HG03060 (cell line): ENCODE results near the gene TWNK.
"Not testable (repeated sequence)": the region's sequence is repeated elsewhere in the genome, so short reads cannot be mapped to it uniquely, and the experiment has no call there.

Source experiments
- ATAC-seq: cut with Tn5 transposase; IDR thresholded peaks from one replicate; pipeline ENCODE4 v1.9.1; 2021; ENCODE audit warnings: low read depth, moderate number of reproducible peaks; ENCODE audit not compliant: unreplicated experiment

Gene TWNK

GRCh38 chr10:100972115-100972903 is 15.0 kb upstream of the TWNK start:
- no peak for ATAC-seq

- no peak for ATAC-seq
Observed at GRCh38 chr10:100972904-100973535, 14.3 kb upstream of the TWNK start.

GRCh38 chr10:100975397-100975796 is 11.9 kb upstream of the TWNK start:
- not testable (repeated sequence) for ATAC-seq

- ATAC-seq = no peak
Observed at GRCh38 chr10:100976906-100977305, 10.4 kb upstream of the TWNK start.

GRCh38 chr10:100977436-100977835 is 9.9 kb upstream of the TWNK start:
- no peak for ATAC-seq

GRCh38 chr10:100978121-100978900 is 9.0 kb upstream of the TWNK start:
- no peak for ATAC-seq

GRCh38 chr10:100978901-100979195 is 8.5 kb upstream of the TWNK start:
- no peak for ATAC-seq

GRCh38 chr10:100979791-100980272 is 7.5 kb upstream of the TWNK start:
- ATAC-seq = no peak

GRCh38 chr10:100980311-100980710 is 7.0 kb upstream of the TWNK start:
- no peak for ATAC-seq

- no peak for ATAC-seq
Observed at GRCh38 chr10:100980711-100981110, 6.6 kb upstream of the TWNK start.

- ATAC-seq = no peak
Observed at GRCh38 chr10:100981178-100981772, 6.1 kb upstream of the TWNK start.

GRCh38 chr10:100982916-100983830 is 4.2 kb upstream of the TWNK start:
- ATAC-seq = no peak

- ATAC-seq = no peak
Observed at GRCh38 chr10:100983868-100984671, 3.3 kb upstream of the TWNK start.

- no peak for ATAC-seq
Observed at GRCh38 chr10:100984672-100985177, 2.6 kb upstream of the TWNK start.

- no peak for ATAC-seq
Observed at GRCh38 chr10:100985336-100985735, 2.0 kb upstream of the TWNK start.

GRCh38 chr10:100986623-100986951 is 756 bp upstream of the TWNK start:
- no peak for ATAC-seq

GRCh38 chr10:100987685-100988049 is 324 bp downstream of the TWNK start:
- ATAC-seq = no peak

- no peak for ATAC-seq
Observed at GRCh38 chr10:100988166-100988565, 823 bp downstream of the TWNK start.

GRCh38 chr10:100989088-100989487 is 1.7 kb downstream of the TWNK start:
- no peak for ATAC-seq
